Keratinocyte (primary cell): Measurements from ENCODE around the gene DNASE1L2.

ENCODE experiments used
- CTCF ChIP-seq, 3 experiments: IDR thresholded peaks in 1 of 3; conservative IDR thresholded peaks in 1 of 3; optimal IDR thresholded peaks in 1 of 3; 2 replicates in 2 of 3; 3 replicates in 1 of 3; pipeline versions ENCODE3 to v1.5.1; 2011; ENCODE audit warnings: low read length in 3 of 3, mild to moderate bottlenecking in 3 of 3, moderate library complexity in 2 of 3, control low read depth in 1 of 3, inconsistent platforms in 1 of 3; ENCODE audit not compliant: insufficient read depth in 2 of 3; ENCODE audit errors: extremely low read depth in 1 of 3
- EZH2 ChIP-seq: IDR thresholded peaks from one replicate; pipeline ENCODE4 v1.6.1; 2012; ENCODE audit warnings: inconsistent platforms, mild to moderate bottlenecking, low read length, moderate library complexity

GRCh38 chr16:2242598-2242997 is 6.4 kb downstream of the DNASE1L2 start:
- TF ChIP-seq CTCF (optimal IDR thresholded peaks at IDR 0.05 in 1 of 3, IDR thresholded peaks at IDR 0.05 in 1 of 3, conservative IDR thresholded peaks at IDR 0.05 in 1 of 3; ENCODE audit: extremely low read depth in 1 of 3, insufficient read depth in 2 of 3, low read length in 3 of 3) = no peak
- TF ChIP-seq EZH2 = no peak
